B cell (primary cell): ENCODE measurements around the gene ARHGAP12. TPM values are rescaled to one million over a fixed set of nuclear protein-coding genes. Genes with fewer than 3 reads are reported as not detected.

Experiments
- ATAC-seq: fragments of 200-7000 bp; cut with Tn5 transposase; one replicate; pipeline ENCODE4 v1.10.0; 2021; ENCODE audit warnings: low read depth, mild to moderate bottlenecking, moderate number of reproducible peaks, moderate library complexity
- CTCF ChIA-PET: fragments of 350-600 bp; sonication (Branson Sonifier 250); formaldehyde crosslinking; loops from one replicate; lab custom pipeline; 2021; ENCODE audit warnings: antibody characterized with exemption, inconsistent platforms; lab: Charles Lee
- POLR2A ChIA-PET: fragments of 350-600 bp; sonication (Branson Sonifier 250); formaldehyde crosslinking; loops from one replicate; lab custom pipeline; 2021; ENCODE audit warnings: antibody characterized with exemption; lab: Charles Lee
- DNase-seq: peaks from one replicate; pipeline ENCODE4 v3.0.0; 2013
- H2AFZ ChIP-seq: 2 replicates; pipeline ENCODE4 v1.6.1; 2012; ENCODE audit warnings: mild to moderate bottlenecking, low read depth, low read length; ENCODE audit not compliant: insufficient read depth, poor library complexity, severe bottlenecking
- H3K27ac ChIP-seq, 2 donors: 1 replicate in 1 of 2; 2 replicates in 1 of 2; pipeline ENCODE4 v1.5.1; 2012 to 2013; ENCODE audit warnings: low read length in 2 of 2, mild to moderate bottlenecking in 2 of 2, moderate library complexity in 1 of 2
- H3K27me3 ChIP-seq, 4 experiments: fragments of 200-600 bp in 1 of 4; sonication (generic) in 1 of 4; replicated peaks in 1 of 4; 1 replicate in 2 of 4; 2 replicates in 2 of 4; pipeline versions ENCODE4 v1.6.1 to v1.7.0; 2013 to 2016; ENCODE audit warnings: low read length in 3 of 4, mild to moderate bottlenecking in 2 of 4, mixed read lengths in 1 of 4, moderate library complexity in 1 of 4; ENCODE audit not compliant: insufficient read depth in 4 of 4, control insufficient read depth in 3 of 4; ENCODE audit errors: control extremely low read depth in 1 of 4
- H3K36me3 ChIP-seq, 2 experiments: replicated peaks in 1 of 2; 1 replicate in 1 of 2; 2 replicates in 1 of 2; pipeline versions ENCODE4 v1.6.1 to v1.7.1; 2013; ENCODE audit warnings: low read length in 1 of 2; ENCODE audit not compliant: insufficient read depth in 2 of 2, control insufficient read depth in 1 of 2; ENCODE audit errors: control extremely low read depth in 1 of 2, extremely low read depth in 1 of 2
- H3K4me1 ChIP-seq, 2 donors: fragments of 200-600 bp in 1 of 2; sonication (generic) in 1 of 2; 1 replicate in 1 of 2; 2 replicates in 1 of 2; pipeline versions ENCODE4 v1.5.1 to v1.6.1; 2013 to 2017; ENCODE audit warnings: low read length in 2 of 2; ENCODE audit not compliant: control insufficient read depth in 2 of 2, insufficient read depth in 2 of 2
- H3K4me2 ChIP-seq: replicated peaks from 2 replicates; pipeline ENCODE3; 2012; ENCODE audit warnings: mild to moderate bottlenecking, low read depth, low read length; ENCODE audit not compliant: poor library complexity, severe bottlenecking
- H3K4me3 ChIP-seq, 5 experiments: fragments of 200-600 bp in 1 of 5; sonication (generic) in 1 of 5; 1 replicate in 3 of 5; 2 replicates in 2 of 5; pipeline versions ENCODE4 v1.5.1 to v1.7.0; 2011 to 2016; ENCODE audit warnings: low read length in 4 of 5, mild to moderate bottlenecking in 4 of 5, low read depth in 2 of 5, control low read depth in 1 of 5, moderate library complexity in 1 of 5; ENCODE audit not compliant: insufficient read depth in 1 of 5; ENCODE audit errors: control extremely low read depth in 1 of 5, extremely low read depth in 1 of 5
- H3K79me2 ChIP-seq: fragments of 200-600 bp; sonication (generic); one replicate; pipeline ENCODE4 v1.6.0; 2016; ENCODE audit warnings: low read length; ENCODE audit not compliant: control insufficient read depth, insufficient read depth
- H3K9ac ChIP-seq: fragments of 200-600 bp; sonication (generic); 2 replicates; pipeline ENCODE4 v1.6.1; 2017; ENCODE audit warnings: mild to moderate bottlenecking, low read length, moderate library complexity
- H3K9me3 ChIP-seq, 3 donors: one replicate each; pipeline versions ENCODE4 v1.6.1 to v1.7.1; 2013; ENCODE audit warnings: low read length in 2 of 3; ENCODE audit not compliant: control insufficient read depth in 2 of 3, insufficient read depth in 1 of 3; ENCODE audit errors: control extremely low read depth in 1 of 3
- H4K20me1 ChIP-seq: 2 replicates; pipeline ENCODE4 v1.6.0; 2012; ENCODE audit warnings: mild to moderate bottlenecking, low read length; ENCODE audit not compliant: insufficient read depth, control insufficient read depth, poor library complexity, severe bottlenecking
- H3K27ac Mint-ChIP-seq: one replicate; pipeline ENCODE4 v1.8.0; 2021; ENCODE audit warnings: mixed read lengths
- H3K27me3 Mint-ChIP-seq: one replicate; pipeline ENCODE4 v1.8.0; 2021; ENCODE audit warnings: mixed read lengths
- H3K4me1 Mint-ChIP-seq: one replicate; pipeline ENCODE4 v1.8.0; 2021; ENCODE audit warnings: mixed read lengths
- H3K4me3 Mint-ChIP-seq: one replicate; pipeline ENCODE4 v1.8.0; 2021; ENCODE audit warnings: mixed read lengths
- H3K9me3 Mint-ChIP-seq: one replicate; pipeline ENCODE4 v1.8.0; 2022; ENCODE audit warnings: mixed read lengths; ENCODE audit not compliant: insufficient read depth
- EZH2 ChIP-seq: IDR thresholded peaks from 2 replicates; pipeline ENCODE4 v1.6.1; 2012; ENCODE audit warnings: borderline replicate concordance, low read depth, mild to moderate bottlenecking, moderate library complexity, low read length; ENCODE audit not compliant: insufficient read depth, poor library complexity, severe bottlenecking
- WGBS: methylation state at CpG from one replicate; pipeline ENCODE4 v1.1.5; 2013; ENCODE audit warnings: missing lambda C conversion rate; ENCODE audit not compliant: insufficient coverage; 5-methylcytosine and 5-hydroxymethylcytosine counted together
- intact Hi-C: fragments of 100-400 bp; cut with micrococcal nuclease; formaldehyde crosslinking; loops from one replicate; pipeline ENCODE4 v1.10.0; 2022
- polyA plus RNA-seq: library from polyadenylated mRNA; depleted of rRNA; stranded (reverse); fragments of >200 nt; gene quantifications from 2 replicates; pipeline ENCODE4 v1.2.3, GENCODE V29; 2012
- total RNA-seq, 2 donors: library from RNA; stranded (reverse); fragments of 120-200 nt in 1 of 2; gene quantifications; 1 replicate in 1 of 2; 2 replicates in 1 of 2; pipeline versions ENCODE4 v1.2.3 to v1.2.4, GENCODE V29; 2013 to 2022
- TF ChIP-seq, protein P1 (sequence below): fragments of 200-600 bp; IDR thresholded peaks from one replicate; pipeline ENCODE4 v1.8.0; 2022; ENCODE audit warnings: antibody characterized with exemption, mild to moderate bottlenecking

The ARHGAP12 gene
- total and polyA plus RNA-seq, 2 donors (not counting 1 experiment from before 2014, with no cell fraction given): 12.3 to 45.3 TPM

DNA sequence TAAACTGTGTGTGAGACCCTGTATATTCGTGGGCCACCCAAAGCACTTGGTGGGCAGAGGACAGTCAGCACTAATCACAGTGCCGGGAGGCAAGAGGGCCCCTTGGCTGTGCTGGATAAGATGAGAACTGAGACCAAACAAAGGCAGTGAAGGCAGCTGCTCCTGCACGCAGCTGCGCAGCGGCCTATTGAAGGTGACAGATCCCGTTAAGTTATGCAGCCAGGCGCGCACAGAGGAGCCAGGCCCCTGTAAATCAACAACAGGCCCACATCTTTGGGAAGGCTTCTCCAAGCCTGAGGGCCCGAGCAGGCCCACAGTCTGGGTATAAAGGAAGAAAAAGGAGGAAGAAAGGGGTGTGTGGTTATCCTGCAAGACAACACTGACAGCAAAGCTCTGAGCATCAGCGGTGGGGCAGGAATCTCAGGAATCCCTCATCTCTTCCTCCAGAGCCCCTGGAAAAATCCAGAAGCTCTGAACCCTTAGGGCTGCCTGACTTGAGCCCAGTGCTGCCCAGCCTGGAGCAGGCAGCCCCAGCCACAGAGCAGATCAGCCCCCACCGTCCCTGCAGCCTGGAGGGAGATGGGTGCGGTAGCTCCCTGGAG lies 154.2 kb downstream of the ARHGAP12 start:
- no peak overlapping the region for H3K4me2 ChIP-seq
- H2AFZ ChIP-seq: no peak overlapping the region
- Mint-ChIP-seq H3K27ac (no peak overlapping the region), H3K27me3 (no peaks in the 10 kb centered on the region), H3K4me3 (no peak overlapping the region), H3K9me3 (peaks cover 2% of the 10 kb centered on the region), H3K4me1 (no peaks in the 10 kb centered on the region)
- TF ChIP-seq, protein P1, sequence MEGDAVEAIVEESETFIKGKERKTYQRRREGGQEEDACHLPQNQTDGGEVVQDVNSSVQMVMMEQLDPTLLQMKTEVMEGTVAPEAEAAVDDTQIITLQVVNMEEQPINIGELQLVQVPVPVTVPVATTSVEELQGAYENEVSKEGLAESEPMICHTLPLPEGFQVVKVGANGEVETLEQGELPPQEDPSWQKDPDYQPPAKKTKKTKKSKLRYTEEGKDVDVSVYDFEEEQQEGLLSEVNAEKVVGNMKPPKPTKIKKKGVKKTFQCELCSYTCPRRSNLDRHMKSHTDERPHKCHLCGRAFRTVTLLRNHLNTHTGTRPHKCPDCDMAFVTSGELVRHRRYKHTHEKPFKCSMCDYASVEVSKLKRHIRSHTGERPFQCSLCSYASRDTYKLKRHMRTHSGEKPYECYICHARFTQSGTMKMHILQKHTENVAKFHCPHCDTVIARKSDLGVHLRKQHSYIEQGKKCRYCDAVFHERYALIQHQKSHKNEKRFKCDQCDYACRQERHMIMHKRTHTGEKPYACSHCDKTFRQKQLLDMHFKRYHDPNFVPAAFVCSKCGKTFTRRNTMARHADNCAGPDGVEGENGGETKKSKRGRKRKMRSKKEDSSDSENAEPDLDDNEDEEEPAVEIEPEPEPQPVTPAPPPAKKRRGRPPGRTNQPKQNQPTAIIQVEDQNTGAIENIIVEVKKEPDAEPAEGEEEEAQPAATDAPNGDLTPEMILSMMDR: no peak
- no peak for TF ChIP-seq EZH2
- no peaks in the 10 kb centered on the region for H3K4me1 ChIP-seq
- H3K27me3 ChIP-seq: peaks cover 0 to 3% (median 0%) of the 10 kb centered on the region in 4 experiments
- H3K79me2 ChIP-seq: no peaks in the 10 kb centered on the region
- H4K20me1 ChIP-seq: no peaks in the 10 kb centered on the region
- no peaks in the 10 kb centered on the region for H3K36me3 ChIP-seq
- no peak overlapping the region for H3K27ac ChIP-seq
- no peak overlapping the region for H3K9ac ChIP-seq
- ATAC-seq: no peak
- peaks cover 0 to 8% (median 0%) of the 10 kb centered on the region in 3 donors for H3K9me3 ChIP-seq
- POLR2A ChIA-PET: no interaction called here
- DNase-seq: no peak
- no peak overlapping the region for H3K4me3 ChIP-seq
- 91% methylated on average over 8 of the region's 12 CpGs for WGBS
- intact Hi-C loops: loop anchor here (10.0 kb wide), 1 partner anchor 250 kb away; no protein-coding TSS in a partner anchor
- CTCF ChIA-PET: interaction anchor here (0.6 to 1.3 kb wide), 3 partner anchors 13 to 1085 kb away, joined by 3 read pairs; no protein-coding TSS in a partner anchor

DNA sequence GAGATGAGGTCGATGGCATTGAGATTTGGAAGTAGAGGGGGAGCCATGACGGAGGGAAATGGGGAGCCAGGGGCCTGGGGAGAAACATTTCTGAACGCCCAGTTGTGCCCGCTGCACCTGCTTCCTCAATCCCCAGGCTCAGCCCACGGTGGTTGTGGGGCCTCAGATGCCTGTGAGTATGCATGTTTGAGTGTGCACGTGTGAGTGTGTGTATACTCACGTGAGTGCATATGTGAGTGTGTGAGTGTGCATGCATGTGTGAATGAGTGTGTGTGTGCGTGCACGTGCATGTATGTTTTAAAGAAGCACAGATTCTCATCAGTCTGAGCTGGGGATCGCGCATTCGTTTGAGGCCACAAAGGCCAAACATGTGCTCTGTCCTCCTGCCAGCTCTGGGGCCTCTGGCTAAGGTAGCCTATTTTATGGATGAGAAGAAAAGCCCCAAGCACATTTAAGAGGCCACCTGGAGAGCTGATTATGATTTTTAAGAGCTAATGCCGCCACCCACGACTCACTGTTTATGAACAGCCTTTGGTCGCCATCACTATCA lies 154.8 kb downstream of the ARHGAP12 start:
- POLR2A ChIA-PET: no interaction called here
- no peak for ATAC-seq
- CTCF ChIA-PET: interaction anchor here (0.6 to 1.3 kb wide), 3 partner anchors 13 to 1084 kb away, joined by 3 read pairs; no protein-coding TSS in a partner anchor

More for the DNA sequence above, 154.8 kb downstream of the ARHGAP12 start:
- H3K27ac Mint-ChIP-seq: no peak overlapping the region
- Histone ChIP-seq H3K79me2 (no peaks in the 10 kb centered on the region), H3K4me3 (no peak overlapping the region), H3K36me3 (no peaks in the 10 kb centered on the region), H4K20me1 (no peaks in the 10 kb centered on the region), H3K27ac (no peak overlapping the region), H3K4me2 (no peak overlapping the region), H3K9me3 (peaks cover 0 to 8% (median 0%) of the 10 kb centered on the region in 3 donors), H3K27me3 (peaks cover 0 to 3% (median 0%) of the 10 kb centered on the region in 4 experiments), H2AFZ (no peak overlapping the region), H3K9ac (no peak overlapping the region), H3K4me1 (no peaks in the 10 kb centered on the region)
- intact Hi-C loops: loop anchor here (10.0 kb wide), 1 partner anchor 249 kb away; no protein-coding TSS in a partner anchor
- H3K4me1 Mint-ChIP-seq: no peaks in the 10 kb centered on the region
- H3K9me3 Mint-ChIP-seq: peaks cover 2% of the 10 kb centered on the region
- H3K4me3 Mint-ChIP-seq: no peak overlapping the region
- 85% methylated on average over 15 of the region's 15 CpGs for WGBS
- no peaks in the 10 kb centered on the region for H3K27me3 Mint-ChIP-seq
- TF ChIP-seq EZH2: no peak
- TF ChIP-seq, protein P1: no peak
- no peak for DNase-seq
